Endothelial cell of umbilical vein (primary cell): ENCODE data around the gene GNA12. TPM values are rescaled to one million over a fixed set of nuclear protein-coding genes. Genes with fewer than 3 reads are reported as not detected.

Experiments used
- BruUV-seq: library from RNA; stranded (reverse); fragments of 400-500 nt; replicated peaks from 2 replicates; lab custom pipeline; 2021; lab: Mats Ljungman, UMichigan
- CTCF ChIA-PET: fragments of 300-600, 350-600 bp; sonication (Branson Sonifier 250); formaldehyde crosslinking; loops from one replicate; lab custom pipeline; 2021; ENCODE audit warnings: antibody characterized with exemption, inconsistent platforms; lab: Charles Lee
- POLR2A ChIA-PET: fragments of 300-600, 350-600 bp; sonication (Branson Sonifier 250); formaldehyde crosslinking; loops from one replicate; lab custom pipeline; 2021; ENCODE audit warnings: antibody characterized with exemption, inconsistent platforms; lab: Charles Lee
- DNase-seq: peaks from one replicate; pipeline ENCODE4 v3.0.0-alpha.2; 2011; ENCODE audit warnings: low read depth, low spot score
- FAIRE-seq: peaks from 2 replicates; lab custom pipeline; 2011; peaks lifted over from hg19 to GRCh38; lab: Jason Lieb, UNC
- H2AFZ ChIP-seq: 2 replicates; pipeline ENCODE4 v1.6.0; 2012; ENCODE audit warnings: low read depth, low read length, control low read depth, inconsistent platforms
- H3K27ac ChIP-seq: 2 replicates; pipeline ENCODE4 v1.5.1; 2011; ENCODE audit warnings: low read depth, mild to moderate bottlenecking, control low read depth, low read length, moderate library complexity; ENCODE audit not compliant: insufficient read depth
- H3K27me3 ChIP-seq, 2 experiments: 2 replicates each; pipeline versions ENCODE4 v1.6.0 to v1.6.1; 2011; ENCODE audit warnings: low read length in 2 of 2, mixed read lengths in 1 of 2; ENCODE audit not compliant: control insufficient read depth in 2 of 2, insufficient read depth in 2 of 2
- H3K36me3 ChIP-seq, 2 experiments: 2 replicates in 1 of 2; 3 replicates in 1 of 2; pipeline ENCODE4 v1.5.1; 2011; ENCODE audit warnings: low read length in 2 of 2, mild to moderate bottlenecking in 1 of 2, moderate library complexity in 1 of 2; ENCODE audit not compliant: control insufficient read depth in 2 of 2, insufficient read depth in 2 of 2; ENCODE audit errors: extremely low read depth in 1 of 2
- H3K4me1 ChIP-seq: 3 replicates; pipeline ENCODE4 v1.5.1; 2011; ENCODE audit warnings: mild to moderate bottlenecking, low read length; ENCODE audit not compliant: control insufficient read depth, insufficient read depth; ENCODE audit errors: extremely low read depth
- H3K4me2 ChIP-seq: 2 replicates; pipeline ENCODE4 v1.6.1; 2011; ENCODE audit warnings: low read length, control low read depth, mixed read lengths; ENCODE audit not compliant: insufficient read depth
- H3K4me3 ChIP-seq, 3 experiments: fragments of 200-600 bp in 1 of 3; sonication (generic), shearing (Covaris generic) in 1 of 3; replicated peaks in 1 of 3; 2 replicates each; pipeline ENCODE4 v1.5.1; 2011 to 2016; ENCODE audit warnings: control low read depth in 3 of 3, low read length in 3 of 3, mild to moderate bottlenecking in 2 of 3, inconsistent platforms in 1 of 3, low read depth in 1 of 3, moderate library complexity in 1 of 3; ENCODE audit not compliant: insufficient read depth in 1 of 3
- H3K79me2 ChIP-seq: 2 replicates; pipeline ENCODE4 v1.6.0; 2012; ENCODE audit warnings: low read length, inconsistent platforms; ENCODE audit not compliant: control insufficient read depth, insufficient read depth
- H3K9ac ChIP-seq: replicated peaks from 2 replicates; pipeline ENCODE3; 2011; ENCODE audit warnings: low read length, control low read depth; ENCODE audit not compliant: insufficient read depth; ENCODE audit errors: extremely low read depth
- H3K9me1 ChIP-seq: replicated peaks from 3 replicates; pipeline ENCODE4 v1.6.0; 2011; ENCODE audit warnings: mild to moderate bottlenecking, low read length; ENCODE audit not compliant: control insufficient read depth, insufficient read depth; ENCODE audit errors: extremely low read depth
- H3K9me3 ChIP-seq: replicated peaks from 2 replicates; pipeline ENCODE4 v1.5.1; 2012; ENCODE audit warnings: low read length, inconsistent platforms; ENCODE audit not compliant: control insufficient read depth, insufficient read depth
- H4K20me1 ChIP-seq: replicated peaks from 2 replicates; pipeline ENCODE3; 2011; ENCODE audit warnings: mild to moderate bottlenecking, low read length; ENCODE audit not compliant: control insufficient read depth, insufficient read depth; ENCODE audit errors: extremely low read depth
- EZH2 ChIP-seq: IDR thresholded peaks from 2 replicates; pipeline ENCODE4 v1.6.1; 2012; ENCODE audit warnings: borderline replicate concordance, low read depth, mild to moderate bottlenecking, moderate library complexity, low read length, inconsistent platforms; ENCODE audit not compliant: severe bottlenecking
- FOS ChIP-seq: IDR thresholded peaks from 2 replicates; pipeline ENCODE4 v1.6.1; 2011; ENCODE audit warnings: mild to moderate bottlenecking, low read length, moderate library complexity, borderline replicate concordance; ENCODE audit not compliant: insufficient read depth
- GATA2 ChIP-seq: IDR thresholded peaks from 2 replicates; pipeline ENCODE4 v1.7.0; 2011; ENCODE audit warnings: low read depth, mild to moderate bottlenecking, moderate library complexity, mixed read lengths, low read length; ENCODE audit not compliant: insufficient read length, insufficient read depth
- JUN ChIP-seq: IDR thresholded peaks from 2 replicates; pipeline ENCODE4 v1.6.1; 2011; ENCODE audit warnings: borderline replicate concordance, low read depth; ENCODE audit not compliant: insufficient read length, insufficient read depth
- MYC ChIP-seq: IDR thresholded peaks from one replicate; pipeline ENCODE4 v1.6.1; 2011; ENCODE audit warnings: mild to moderate bottlenecking, low read depth, low read length
- POLR2A ChIP-seq: IDR thresholded peaks from 2 replicates; pipeline ENCODE4 v1.6.1; 2012; ENCODE audit warnings: low read depth, mild to moderate bottlenecking, control low read depth, low read length
- POLR2AphosphoS5 ChIP-seq: IDR thresholded peaks from 2 replicates; pipeline ENCODE4 v1.6.1; 2012; ENCODE audit warnings: low read depth, mild to moderate bottlenecking, control low read depth, low read length, moderate library complexity; ENCODE audit not compliant: insufficient read depth
- dilution Hi-C: fragments of 300-500 bp; cut with MboI; formaldehyde crosslinking; loops from one replicate; pipeline ENCODE4 v1.15.0; 2019; ENCODE audit warnings: low sequenced_read_pairs; ENCODE audit not compliant: extremely low pct_ligation_motif_present
- intact Hi-C: fragments of 100-400 bp; cut with micrococcal nuclease; formaldehyde crosslinking; loops from one replicate; pipeline ENCODE4 v1.10.0; 2022
- polyA plus RNA-seq, 4 experiments: library from polyadenylated mRNA; depleted of rRNA in 3 of 4; stranded (reverse) in 3 of 4; unstranded in 1 of 4; fragments of >200 nt; gene quantifications; 2 replicates each; pipeline versions ENCODE4 v1.2.1 to v1.2.3, GENCODE V29; 2011 to 2012; ENCODE audit warnings: missing spikeins in 1 of 4
- total RNA-seq: library from RNA; stranded (reverse); gene quantifications from 2 replicates; pipeline ENCODE4 v1.2.3, GENCODE V29; 2021
- TF ChIP-seq, protein P1 (sequence below), 2 donors: IDR thresholded peaks; 1 replicate in 1 of 2; 2 replicates in 1 of 2; pipeline ENCODE4 v1.5.1; 2011; ENCODE audit warnings: low read length in 2 of 2, mild to moderate bottlenecking in 2 of 2, moderate library complexity in 2 of 2, control low read depth in 1 of 2, inconsistent platforms in 1 of 2, low read depth in 1 of 2; ENCODE audit not compliant: insufficient read depth in 1 of 2; ENCODE audit errors: extremely low read depth in 1 of 2
- TF ChIP-seq, protein P2 (sequence below): IDR thresholded peaks from 2 replicates; pipeline ENCODE4 v1.6.1; 2011; ENCODE audit not compliant: insufficient read depth, insufficient read length

The GNA12 gene
- total and polyA plus RNA-seq, 2 donors (not counting 3 experiments of a cell fraction or from before 2014, with no cell fraction given) = 63.0 to 75.1 TPM

DNA sequence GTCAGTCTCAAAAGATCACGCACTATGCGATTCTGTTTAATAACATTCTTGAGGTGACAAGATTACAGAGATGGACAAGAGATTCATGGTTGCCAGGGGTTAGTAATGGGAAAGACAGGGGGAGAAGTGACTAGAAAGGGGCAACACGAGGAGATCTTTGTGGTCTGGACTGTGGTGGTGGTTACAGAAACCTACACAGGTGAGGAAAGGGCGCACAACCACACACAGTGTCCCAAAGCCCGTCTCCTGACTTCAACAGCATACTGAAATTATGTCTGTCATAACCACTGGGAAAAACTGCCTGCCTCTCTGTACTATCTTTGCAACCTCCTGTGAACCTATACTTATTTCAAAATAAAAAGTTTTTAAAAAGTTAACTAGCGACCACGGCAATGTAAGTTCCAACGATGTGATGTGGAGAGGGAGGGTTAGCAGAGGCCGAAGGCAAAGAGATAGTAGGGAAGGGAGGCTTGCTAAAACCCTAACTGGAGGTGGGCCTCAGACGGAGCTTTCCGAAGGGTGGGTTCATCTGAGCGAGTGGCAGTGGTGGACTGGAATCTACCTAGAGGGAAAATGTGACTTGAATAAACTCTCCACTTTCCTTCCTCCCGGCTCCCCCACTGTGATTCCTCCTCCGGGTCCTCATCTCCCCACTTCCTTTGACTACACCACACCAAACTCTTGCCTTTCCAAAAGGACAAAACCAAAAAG, 43.7 kb downstream of the GNA12 start:
- BruUV-seq = no TSS peak
- POLR2A ChIA-PET = no interaction called here
- Histone ChIP-seq H3K36me3 (no peaks in the 10 kb centered on the region), H3K9me1 (no peaks in the 10 kb centered on the region), H3K9me3 (no peaks in the 10 kb centered on the region), H3K27ac (no peak overlapping the region), H3K4me1 (peaks cover 34% of the 10 kb centered on the region), H3K4me2 (no peak overlapping the region), H3K9ac (no peak overlapping the region), H3K4me3 (no peak overlapping the region), H2AFZ (no peak overlapping the region), H3K79me2 (peaks cover 60% of the 10 kb centered on the region), H4K20me1 (peaks cover 10% of the 10 kb centered on the region), H3K27me3 (no peaks in the 10 kb centered on the region)
- no peak for TF ChIP-seq POLR2A
- TF ChIP-seq JUN = no peak
- no peak for TF ChIP-seq POLR2AphosphoS5
- TF ChIP-seq MYC = no peak
- TF ChIP-seq, protein P1, sequence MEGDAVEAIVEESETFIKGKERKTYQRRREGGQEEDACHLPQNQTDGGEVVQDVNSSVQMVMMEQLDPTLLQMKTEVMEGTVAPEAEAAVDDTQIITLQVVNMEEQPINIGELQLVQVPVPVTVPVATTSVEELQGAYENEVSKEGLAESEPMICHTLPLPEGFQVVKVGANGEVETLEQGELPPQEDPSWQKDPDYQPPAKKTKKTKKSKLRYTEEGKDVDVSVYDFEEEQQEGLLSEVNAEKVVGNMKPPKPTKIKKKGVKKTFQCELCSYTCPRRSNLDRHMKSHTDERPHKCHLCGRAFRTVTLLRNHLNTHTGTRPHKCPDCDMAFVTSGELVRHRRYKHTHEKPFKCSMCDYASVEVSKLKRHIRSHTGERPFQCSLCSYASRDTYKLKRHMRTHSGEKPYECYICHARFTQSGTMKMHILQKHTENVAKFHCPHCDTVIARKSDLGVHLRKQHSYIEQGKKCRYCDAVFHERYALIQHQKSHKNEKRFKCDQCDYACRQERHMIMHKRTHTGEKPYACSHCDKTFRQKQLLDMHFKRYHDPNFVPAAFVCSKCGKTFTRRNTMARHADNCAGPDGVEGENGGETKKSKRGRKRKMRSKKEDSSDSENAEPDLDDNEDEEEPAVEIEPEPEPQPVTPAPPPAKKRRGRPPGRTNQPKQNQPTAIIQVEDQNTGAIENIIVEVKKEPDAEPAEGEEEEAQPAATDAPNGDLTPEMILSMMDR (IDR thresholded peaks at IDR 0.05; ENCODE audit: extremely low read depth in 1 of 2, insufficient read depth in 1 of 2, low read depth in 1 of 2, low read length in 2 of 2) = no peak
- TF ChIP-seq EZH2 = no peak
- no peak for TF ChIP-seq GATA2
- TF ChIP-seq, protein P2, sequence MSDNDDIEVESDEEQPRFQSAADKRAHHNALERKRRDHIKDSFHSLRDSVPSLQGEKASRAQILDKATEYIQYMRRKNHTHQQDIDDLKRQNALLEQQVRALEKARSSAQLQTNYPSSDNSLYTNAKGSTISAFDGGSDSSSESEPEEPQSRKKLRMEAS = no peak
- no peak for TF ChIP-seq FOS
- dilution Hi-C loops (no loop called here), intact Hi-C loops (no loop called here)
- DNase-seq (no peak), FAIRE-seq (no peak)
- CTCF ChIA-PET = no interaction called here
